Measurements from ENCODE around the gene C1QTNF5.

The C1QTNF5 gene

DNA sequence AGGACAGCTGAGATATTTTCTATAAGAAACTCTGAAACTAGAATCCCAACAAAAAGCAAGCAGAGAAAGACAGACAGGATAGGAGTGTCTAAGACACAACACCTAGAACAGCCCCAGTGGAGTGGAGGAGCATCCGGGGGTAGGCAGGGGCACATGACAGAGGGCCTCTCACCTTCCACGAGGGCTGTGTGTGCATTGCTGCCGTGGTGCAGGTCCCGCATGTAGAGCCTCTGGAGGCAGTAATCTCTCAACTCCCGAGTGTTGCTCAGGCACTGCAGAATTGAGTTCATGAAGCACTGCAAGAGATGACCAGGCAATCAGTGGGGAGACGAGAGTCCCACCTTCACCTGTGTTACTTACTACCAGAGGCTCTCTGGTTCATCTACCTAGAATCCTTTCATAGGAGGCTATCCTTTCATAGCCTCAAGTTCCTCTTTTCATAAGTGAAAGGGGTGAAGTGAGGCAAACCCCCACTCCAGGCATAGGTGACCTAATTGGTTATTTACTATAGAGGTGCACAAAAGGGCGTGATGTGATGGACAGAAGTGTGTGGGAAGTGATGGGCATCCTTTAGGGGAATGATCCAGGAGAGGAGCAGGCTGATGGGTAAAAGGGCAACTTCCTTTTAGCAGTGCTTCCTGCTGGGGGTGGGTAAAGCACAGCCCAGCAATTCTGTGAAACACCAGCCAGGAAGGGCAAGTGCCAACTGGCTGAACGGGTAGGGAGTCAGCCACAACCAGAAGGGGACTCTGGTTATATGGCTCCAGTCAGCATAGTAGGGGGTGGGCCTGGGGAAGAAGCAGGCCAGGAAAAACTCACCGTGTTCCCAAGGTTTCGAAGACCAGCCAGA, 18.9 kb upstream of the C1QTNF5 start:
- CTCF ChIA-PET, result interaction anchor here (0.6 to 1.6 kb wide), 5 partner anchors 19 to 449 kb away, joined by 3 to 10 read pairs (median 5); no protein-coding TSS in a partner anchor
- H3K36me3 ChIP-seq (ENCODE audit: control insufficient read depth in 2 of 2, insufficient read depth in 1 of 2, low read length in 2 of 2), result peaks cover 0 to 44% of the 10 kb centered on the region in 2 experiments; a peak in 1 of 3 replicates
- POLR2A ChIA-PET, result interaction anchor here (0.7 kb wide), 2 partner anchors 19 to 59 kb away, joined by 3 read pairs; no protein-coding TSS in a partner anchor
- no peak for TF ChIP-seq ZNF830 (tag by site-specific recombination; IDR thresholded peaks at IDR 0.05; ENCODE audit: low read depth)
- no peak for TF ChIP-seq ZIC2 (tag by site-specific recombination; IDR thresholded peaks at IDR 0.05)
- TF ChIP-seq, protein P1, sequence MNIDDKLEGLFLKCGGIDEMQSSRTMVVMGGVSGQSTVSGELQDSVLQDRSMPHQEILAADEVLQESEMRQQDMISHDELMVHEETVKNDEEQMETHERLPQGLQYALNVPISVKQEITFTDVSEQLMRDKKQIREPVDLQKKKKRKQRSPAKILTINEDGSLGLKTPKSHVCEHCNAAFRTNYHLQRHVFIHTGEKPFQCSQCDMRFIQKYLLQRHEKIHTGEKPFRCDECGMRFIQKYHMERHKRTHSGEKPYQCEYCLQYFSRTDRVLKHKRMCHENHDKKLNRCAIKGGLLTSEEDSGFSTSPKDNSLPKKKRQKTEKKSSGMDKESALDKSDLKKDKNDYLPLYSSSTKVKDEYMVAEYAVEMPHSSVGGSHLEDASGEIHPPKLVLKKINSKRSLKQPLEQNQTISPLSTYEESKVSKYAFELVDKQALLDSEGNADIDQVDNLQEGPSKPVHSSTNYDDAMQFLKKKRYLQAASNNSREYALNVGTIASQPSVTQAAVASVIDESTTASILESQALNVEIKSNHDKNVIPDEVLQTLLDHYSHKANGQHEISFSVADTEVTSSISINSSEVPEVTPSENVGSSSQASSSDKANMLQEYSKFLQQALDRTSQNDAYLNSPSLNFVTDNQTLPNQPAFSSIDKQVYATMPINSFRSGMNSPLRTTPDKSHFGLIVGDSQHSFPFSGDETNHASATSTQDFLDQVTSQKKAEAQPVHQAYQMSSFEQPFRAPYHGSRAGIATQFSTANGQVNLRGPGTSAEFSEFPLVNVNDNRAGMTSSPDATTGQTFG (tag by site-specific recombination; IDR thresholded peaks at IDR 0.05; ENCODE audit: borderline replicate concordance), result no peak
- no peak for TF ChIP-seq KLF16 (tag by site-specific recombination; IDR thresholded peaks at IDR 0.05)
- no peak for TF ChIP-seq ZNF777 (tag by site-specific recombination; IDR thresholded peaks at IDR 0.05; ENCODE audit: borderline replicate concordance)
- TF ChIP-seq EGR2 (tag by site-specific recombination; IDR thresholded peaks at IDR 0.05; ENCODE audit: low read depth), result no peak
- TF ChIP-seq ZNF2 (tag by site-specific recombination; IDR thresholded peaks at IDR 0.05), result no peak
- no peak for TF ChIP-seq ZNF23 (tag by site-specific recombination; IDR thresholded peaks at IDR 0.05; ENCODE audit: borderline replicate concordance)
- no peak overlapping the region for H3K4me3 ChIP-seq (ENCODE audit: low read depth, low read length)
- H3K4me1 ChIP-seq (ENCODE audit: control insufficient read depth, insufficient read depth, low read length), result peaks cover 9% of the 10 kb centered on the region
- no peak overlapping the region for H3K27ac ChIP-seq (ENCODE audit: extremely low read depth, low read depth, low read length)
- no peaks in the 10 kb centered on the region for H3K9me3 ChIP-seq (ENCODE audit: control insufficient read depth, insufficient read depth, low read depth, low read length)

DNA sequence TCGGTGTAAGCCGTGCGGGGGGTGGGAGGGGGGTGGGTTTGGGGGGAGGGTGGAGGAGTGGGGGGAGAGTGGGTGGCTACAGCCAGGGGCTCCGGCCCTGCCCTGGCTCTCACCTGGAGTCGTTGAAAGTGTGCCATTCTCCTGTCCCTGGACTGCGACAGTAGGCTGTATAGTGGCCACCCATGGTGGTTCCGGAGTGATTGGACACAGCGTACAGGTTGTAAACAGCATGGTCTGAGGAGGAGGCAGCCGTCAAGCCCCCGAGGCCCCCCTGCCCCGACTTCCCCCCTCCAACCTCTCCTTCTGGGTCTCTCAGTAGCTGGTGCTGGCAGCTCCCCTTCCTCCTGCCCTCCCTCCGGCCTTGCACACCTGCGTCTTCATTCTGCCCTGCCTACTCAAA, 16.4 kb upstream of the C1QTNF5 start:
- TF ChIP-seq, protein P2, sequence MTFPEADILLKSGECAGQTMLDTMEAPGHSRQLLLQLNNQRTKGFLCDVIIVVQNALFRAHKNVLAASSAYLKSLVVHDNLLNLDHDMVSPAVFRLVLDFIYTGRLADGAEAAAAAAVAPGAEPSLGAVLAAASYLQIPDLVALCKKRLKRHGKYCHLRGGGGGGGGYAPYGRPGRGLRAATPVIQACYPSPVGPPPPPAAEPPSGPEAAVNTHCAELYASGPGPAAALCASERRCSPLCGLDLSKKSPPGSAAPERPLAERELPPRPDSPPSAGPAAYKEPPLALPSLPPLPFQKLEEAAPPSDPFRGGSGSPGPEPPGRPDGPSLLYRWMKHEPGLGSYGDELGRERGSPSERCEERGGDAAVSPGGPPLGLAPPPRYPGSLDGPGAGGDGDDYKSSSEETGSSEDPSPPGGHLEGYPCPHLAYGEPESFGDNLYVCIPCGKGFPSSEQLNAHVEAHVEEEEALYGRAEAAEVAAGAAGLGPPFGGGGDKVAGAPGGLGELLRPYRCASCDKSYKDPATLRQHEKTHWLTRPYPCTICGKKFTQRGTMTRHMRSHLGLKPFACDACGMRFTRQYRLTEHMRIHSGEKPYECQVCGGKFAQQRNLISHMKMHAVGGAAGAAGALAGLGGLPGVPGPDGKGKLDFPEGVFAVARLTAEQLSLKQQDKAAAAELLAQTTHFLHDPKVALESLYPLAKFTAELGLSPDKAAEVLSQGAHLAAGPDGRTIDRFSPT (tag by site-specific recombination; IDR thresholded peaks at IDR 0.05), result no peak
- TF ChIP-seq, protein P3, sequence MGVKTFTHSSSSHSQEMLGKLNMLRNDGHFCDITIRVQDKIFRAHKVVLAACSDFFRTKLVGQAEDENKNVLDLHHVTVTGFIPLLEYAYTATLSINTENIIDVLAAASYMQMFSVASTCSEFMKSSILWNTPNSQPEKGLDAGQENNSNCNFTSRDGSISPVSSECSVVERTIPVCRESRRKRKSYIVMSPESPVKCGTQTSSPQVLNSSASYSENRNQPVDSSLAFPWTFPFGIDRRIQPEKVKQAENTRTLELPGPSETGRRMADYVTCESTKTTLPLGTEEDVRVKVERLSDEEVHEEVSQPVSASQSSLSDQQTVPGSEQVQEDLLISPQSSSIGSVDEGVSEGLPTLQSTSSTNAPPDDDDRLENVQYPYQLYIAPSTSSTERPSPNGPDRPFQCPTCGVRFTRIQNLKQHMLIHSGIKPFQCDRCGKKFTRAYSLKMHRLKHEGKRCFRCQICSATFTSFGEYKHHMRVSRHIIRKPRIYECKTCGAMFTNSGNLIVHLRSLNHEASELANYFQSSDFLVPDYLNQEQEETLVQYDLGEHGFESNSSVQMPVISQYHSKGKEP (tag by site-specific recombination; IDR thresholded peaks at IDR 0.05), result no peak
- TF ChIP-seq, protein P4, sequence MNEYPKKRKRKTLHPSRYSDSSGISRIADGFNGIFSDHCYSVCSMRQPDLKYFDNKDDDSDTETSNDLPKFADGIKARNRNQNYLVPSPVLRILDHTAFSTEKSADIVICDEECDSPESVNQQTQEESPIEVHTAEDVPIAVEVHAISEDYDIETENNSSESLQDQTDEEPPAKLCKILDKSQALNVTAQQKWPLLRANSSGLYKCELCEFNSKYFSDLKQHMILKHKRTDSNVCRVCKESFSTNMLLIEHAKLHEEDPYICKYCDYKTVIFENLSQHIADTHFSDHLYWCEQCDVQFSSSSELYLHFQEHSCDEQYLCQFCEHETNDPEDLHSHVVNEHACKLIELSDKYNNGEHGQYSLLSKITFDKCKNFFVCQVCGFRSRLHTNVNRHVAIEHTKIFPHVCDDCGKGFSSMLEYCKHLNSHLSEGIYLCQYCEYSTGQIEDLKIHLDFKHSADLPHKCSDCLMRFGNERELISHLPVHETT (tag by site-specific recombination; IDR thresholded peaks at IDR 0.05), result no peak
- TF ChIP-seq, protein P5, sequence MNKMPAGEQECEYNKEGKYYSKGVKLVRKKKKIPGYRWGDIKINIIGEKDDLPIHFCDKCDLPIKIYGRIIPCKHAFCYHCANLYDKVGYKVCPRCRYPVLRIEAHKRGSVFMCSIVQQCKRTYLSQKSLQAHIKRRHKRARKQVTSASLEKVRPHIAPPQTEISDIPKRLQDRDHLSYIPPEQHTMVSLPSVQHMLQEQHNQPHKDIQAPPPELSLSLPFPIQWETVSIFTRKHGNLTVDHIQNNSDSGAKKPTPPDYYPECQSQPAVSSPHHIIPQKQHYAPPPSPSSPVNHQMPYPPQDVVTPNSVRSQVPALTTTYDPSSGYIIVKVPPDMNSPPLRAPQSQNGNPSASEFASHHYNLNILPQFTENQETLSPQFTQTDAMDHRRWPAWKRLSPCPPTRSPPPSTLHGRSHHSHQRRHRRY (tag by site-specific recombination; IDR thresholded peaks at IDR 0.05), result no peak
- TF ChIP-seq ZFP69B (tag by site-specific recombination; IDR thresholded peaks at IDR 0.05) (no peak), WT1 (tag by site-specific recombination; IDR thresholded peaks at IDR 0.05) (no peak), KLF10 (tag by site-specific recombination; IDR thresholded peaks at IDR 0.05) (no peak), SCRT1 (tag by site-specific recombination; IDR thresholded peaks at IDR 0.05; ENCODE audit: borderline replicate concordance) (no peak), SETDB1 (IDR thresholded peaks at IDR 0.05; ENCODE audit: insufficient read length, low read length) (no peak), GLI4 (tag by site-specific recombination; IDR thresholded peaks at IDR 0.05) (no peak), ZNF211 (tag by site-specific recombination; IDR thresholded peaks at IDR 0.05; ENCODE audit: low read depth) (no peak), ZNF610 (tag by site-specific recombination; IDR thresholded peaks at IDR 0.05; ENCODE audit: borderline replicate concordance) (no peak)
- H3K36me3 ChIP-seq (ENCODE audit: control insufficient read depth in 2 of 2, insufficient read depth in 1 of 2, low read length in 2 of 2), result peaks cover 0 to 44% of the 10 kb centered on the region in 2 experiments; a peak in 1 of 3 replicates
- no peak overlapping the region for H3K4me3 ChIP-seq (ENCODE audit: low read depth, low read length)
- H3K4me1 ChIP-seq (ENCODE audit: control insufficient read depth, insufficient read depth, low read length), result peaks cover 5% of the 10 kb centered on the region
- H3K27ac ChIP-seq (ENCODE audit: extremely low read depth, low read depth, low read length), result no peak overlapping the region
- ChIA-PET POLR2A (interaction anchor here (0.6 kb wide), 1 partner anchor 401 kb away, joined by 4 read pairs; no protein-coding TSS in a partner anchor), CTCF (interaction anchor here (1.0 to 3.3 kb wide), 6 partner anchors 12 to 20 kb away, joined by 3 to 35 read pairs (median 6); partner anchors contain the start of gene C1QTNF5)
- no peaks in the 10 kb centered on the region for H3K9me3 ChIP-seq (ENCODE audit: control insufficient read depth, insufficient read depth, low read depth, low read length)
